GM23338 (cell line): ENCODE measurements around the gene CHSY1. TPM values are rescaled to one million over a fixed set of nuclear protein-coding genes. Genes with fewer than 3 reads are reported as not detected.

Experiments used
- ATAC-seq: fragments of 200-7000 bp; cut with Tn5 transposase; 3 replicates; pipeline ENCODE4 v1.9.1; 2020
- DNase-seq: peaks from one replicate; pipeline ENCODE4 v3.0.0-alpha.2; 2015; ENCODE audit warnings: low spot score
- H2AFZ ChIP-seq: fragments of 200-600 bp; sonication (generic); 2 replicates; pipeline ENCODE4 v1.8.0; 2016; ENCODE audit warnings: antibody characterized with exemption, mild to moderate bottlenecking, moderate library complexity
- H3F3A ChIP-seq: fragments of 200-600 bp; sonication (generic); replicated peaks from 2 replicates; pipeline ENCODE4 v1.8.0; 2017; ENCODE audit warnings: antibody characterized with exemption, mixed run types, low read depth
- H3K27ac ChIP-seq: fragments of 200-600 bp; sonication (generic); 2 replicates; pipeline ENCODE4 v1.6.1; 2016; ENCODE audit warnings: low read depth
- H3K27me3 ChIP-seq: fragments of 200-600 bp; sonication (generic); 2 replicates; pipeline ENCODE4 v1.8.0; 2016; ENCODE audit warnings: mild to moderate bottlenecking, mixed run types, moderate library complexity; ENCODE audit not compliant: insufficient read depth
- H3K36me3 ChIP-seq: fragments of 200-600 bp; sonication (generic); 2 replicates; pipeline ENCODE4 v1.8.0; 2016; ENCODE audit warnings: mild to moderate bottlenecking; ENCODE audit not compliant: insufficient read depth
- H3K4me1 ChIP-seq: fragments of 200-600 bp; sonication (generic); 2 replicates; pipeline ENCODE4 v1.8.0; 2016; ENCODE audit warnings: mild to moderate bottlenecking, moderate library complexity; ENCODE audit not compliant: insufficient read depth
- H3K4me2 ChIP-seq: fragments of 200-600 bp; sonication (generic); 2 replicates; pipeline ENCODE4 v1.7.1; 2017; ENCODE audit warnings: mixed run types
- H3K4me3 ChIP-seq: fragments of 200-600 bp; sonication (generic); 2 replicates; pipeline ENCODE4 v1.6.1; 2016; ENCODE audit warnings: mixed run types
- H3K79me2 ChIP-seq: fragments of 200-600 bp; sonication (generic); replicated peaks from 2 replicates; pipeline ENCODE4 v1.8.0; 2017; ENCODE audit warnings: mild to moderate bottlenecking; ENCODE audit not compliant: insufficient read depth
- H3K9me2 ChIP-seq: fragments of 200-600 bp; sonication (generic); 2 replicates; pipeline ENCODE4 v1.8.0; 2017; ENCODE audit not compliant: insufficient read depth
- H4K20me1 ChIP-seq: fragments of 200-600 bp; sonication (generic); replicated peaks from 2 replicates; pipeline ENCODE4 v1.8.0; 2017; ENCODE audit warnings: mild to moderate bottlenecking; ENCODE audit not compliant: insufficient read depth
- H3K27ac Mint-ChIP-seq: 2 replicates; pipeline ENCODE4 v1.8.0; 2020; ENCODE audit warnings: inconsistent platforms, mild to moderate bottlenecking, moderate library complexity, mixed read lengths
- H3K27me3 Mint-ChIP-seq: 3 replicates; pipeline ENCODE4 v1.8.0; 2022; ENCODE audit warnings: low read depth, mild to moderate bottlenecking, moderate library complexity, mixed read lengths, inconsistent platforms; ENCODE audit not compliant: insufficient read depth, poor library complexity
- H3K36me3 Mint-ChIP-seq: 3 replicates; pipeline ENCODE4 v1.8.0; 2021; ENCODE audit warnings: low read depth, mild to moderate bottlenecking, inconsistent platforms, moderate library complexity, mixed read lengths
- H3K4me1 Mint-ChIP-seq: 3 replicates; pipeline ENCODE4 v1.8.0; 2020; ENCODE audit warnings: mild to moderate bottlenecking, inconsistent platforms, mixed read lengths
- H3K4me3 Mint-ChIP-seq: 3 replicates; pipeline ENCODE4 v1.8.0; 2021; ENCODE audit warnings: moderate library complexity, mild to moderate bottlenecking, inconsistent platforms, mixed read lengths
- H3K9me3 Mint-ChIP-seq: 3 replicates; pipeline ENCODE4 v1.8.0; 2020; ENCODE audit warnings: moderate library complexity, mild to moderate bottlenecking, inconsistent platforms, mixed read lengths
- CREB1 ChIP-seq: fragments of 250-450 bp; sonication (Bioruptor Pico); IDR thresholded peaks from 2 replicates; pipeline ENCODE4 v1.5.0; 2020; ENCODE audit warnings: low read depth, mild to moderate bottlenecking, moderate library complexity
- CTCF ChIP-seq, 2 experiments: fragments of 200-600 bp in 1 of 2; sonication (generic) in 1 of 2; conservative IDR thresholded peaks; 2 replicates each; pipeline versions ENCODE4 v1.5.1 to v1.6.1; 2016 to 2017; ENCODE audit warnings: antibody characterized with exemption in 2 of 2, low read depth in 2 of 2, mild to moderate bottlenecking in 2 of 2, moderate library complexity in 1 of 2
- JUNB ChIP-seq: IDR thresholded peaks from one replicate; pipeline ENCODE4 v1.6.1; 2016; ENCODE audit warnings: antibody characterized with exemption; ENCODE audit not compliant: unreplicated experiment
- STAT1 ChIP-seq: IDR thresholded peaks from one replicate; pipeline ENCODE4 v1.6.1; 2016; ENCODE audit warnings: antibody characterized with exemption; ENCODE audit not compliant: unreplicated experiment
- ZNF331 ChIP-seq: fragments of 250-450 bp; sonication (Bioruptor Pico); IDR thresholded peaks from 2 replicates; pipeline ENCODE4 v1.5.0; 2020; ENCODE audit warnings: low read depth, mild to moderate bottlenecking, moderate library complexity
- polyA plus RNA-seq: library from polyadenylated mRNA; unstranded; fragments of >200 nt; fragmentation: Nextera tagmentation; extraction: Ambion mirVana; gene quantifications from 2 replicates; pipeline ENCODE4 v1.2.1, GENCODE V29; 2016
- total RNA-seq: library from RNA; depleted of rRNA; stranded (reverse); fragments of >200 nt; shearing (Covaris generic); gene quantifications from 2 replicates; pipeline ENCODE4 v1.2.3, GENCODE V29; 2014
- TF ChIP-seq, protein P1 (sequence below): fragments of 250-450 bp; sonication (Bioruptor Pico); IDR thresholded peaks from 2 replicates; pipeline ENCODE4 v1.5.0; 2020; ENCODE audit warnings: mild to moderate bottlenecking, moderate library complexity
- TF ChIP-seq, protein P2 (sequence below): IDR thresholded peaks from 2 replicates; pipeline ENCODE4 v1.6.1; 2016; ENCODE audit warnings: antibody characterized with exemption

The CHSY1 gene
- total and polyA plus RNA-seq, 2 experiments from 2014 or later = 9.8 to 47.7 TPM

- Histone ChIP-seq H3F3A (0 out of 2 replicates have a peak, but pooled peaks cover 4% of the 10 kb centered on the region), H3K4me3 (no peak overlapping the region), H3K9me2 (no peaks in the 10 kb centered on the region), H4K20me1 (no peaks in the 10 kb centered on the region), H3K27me3 (peaks cover 19% of the 10 kb centered on the region), H3K4me2 (no peak overlapping the region), H3K79me2 (no peaks in the 10 kb centered on the region), H2AFZ (peak overlapping the region; percentile 45; the same call in 1 of the 2 replicates), H3K36me3 (no peaks in the 10 kb centered on the region), H3K4me1 (peaks cover 19% of the 10 kb centered on the region; the same call in 1 of the 2 replicates), H3K27ac (no peak overlapping the region)
- Mint-ChIP-seq H3K27me3 (peaks cover 18% of the 10 kb centered on the region), H3K36me3 (no peaks in the 10 kb centered on the region), H3K4me1 (peaks cover 32% of the 10 kb centered on the region), H3K9me3 (peaks cover 5% of the 10 kb centered on the region; the same call in 1 of the 3 replicates), H3K4me3 (no peak overlapping the region), H3K27ac (no peak overlapping the region)
- no peak for DNase-seq
- ATAC-seq = no peak
- TF ChIP-seq, protein P1, sequence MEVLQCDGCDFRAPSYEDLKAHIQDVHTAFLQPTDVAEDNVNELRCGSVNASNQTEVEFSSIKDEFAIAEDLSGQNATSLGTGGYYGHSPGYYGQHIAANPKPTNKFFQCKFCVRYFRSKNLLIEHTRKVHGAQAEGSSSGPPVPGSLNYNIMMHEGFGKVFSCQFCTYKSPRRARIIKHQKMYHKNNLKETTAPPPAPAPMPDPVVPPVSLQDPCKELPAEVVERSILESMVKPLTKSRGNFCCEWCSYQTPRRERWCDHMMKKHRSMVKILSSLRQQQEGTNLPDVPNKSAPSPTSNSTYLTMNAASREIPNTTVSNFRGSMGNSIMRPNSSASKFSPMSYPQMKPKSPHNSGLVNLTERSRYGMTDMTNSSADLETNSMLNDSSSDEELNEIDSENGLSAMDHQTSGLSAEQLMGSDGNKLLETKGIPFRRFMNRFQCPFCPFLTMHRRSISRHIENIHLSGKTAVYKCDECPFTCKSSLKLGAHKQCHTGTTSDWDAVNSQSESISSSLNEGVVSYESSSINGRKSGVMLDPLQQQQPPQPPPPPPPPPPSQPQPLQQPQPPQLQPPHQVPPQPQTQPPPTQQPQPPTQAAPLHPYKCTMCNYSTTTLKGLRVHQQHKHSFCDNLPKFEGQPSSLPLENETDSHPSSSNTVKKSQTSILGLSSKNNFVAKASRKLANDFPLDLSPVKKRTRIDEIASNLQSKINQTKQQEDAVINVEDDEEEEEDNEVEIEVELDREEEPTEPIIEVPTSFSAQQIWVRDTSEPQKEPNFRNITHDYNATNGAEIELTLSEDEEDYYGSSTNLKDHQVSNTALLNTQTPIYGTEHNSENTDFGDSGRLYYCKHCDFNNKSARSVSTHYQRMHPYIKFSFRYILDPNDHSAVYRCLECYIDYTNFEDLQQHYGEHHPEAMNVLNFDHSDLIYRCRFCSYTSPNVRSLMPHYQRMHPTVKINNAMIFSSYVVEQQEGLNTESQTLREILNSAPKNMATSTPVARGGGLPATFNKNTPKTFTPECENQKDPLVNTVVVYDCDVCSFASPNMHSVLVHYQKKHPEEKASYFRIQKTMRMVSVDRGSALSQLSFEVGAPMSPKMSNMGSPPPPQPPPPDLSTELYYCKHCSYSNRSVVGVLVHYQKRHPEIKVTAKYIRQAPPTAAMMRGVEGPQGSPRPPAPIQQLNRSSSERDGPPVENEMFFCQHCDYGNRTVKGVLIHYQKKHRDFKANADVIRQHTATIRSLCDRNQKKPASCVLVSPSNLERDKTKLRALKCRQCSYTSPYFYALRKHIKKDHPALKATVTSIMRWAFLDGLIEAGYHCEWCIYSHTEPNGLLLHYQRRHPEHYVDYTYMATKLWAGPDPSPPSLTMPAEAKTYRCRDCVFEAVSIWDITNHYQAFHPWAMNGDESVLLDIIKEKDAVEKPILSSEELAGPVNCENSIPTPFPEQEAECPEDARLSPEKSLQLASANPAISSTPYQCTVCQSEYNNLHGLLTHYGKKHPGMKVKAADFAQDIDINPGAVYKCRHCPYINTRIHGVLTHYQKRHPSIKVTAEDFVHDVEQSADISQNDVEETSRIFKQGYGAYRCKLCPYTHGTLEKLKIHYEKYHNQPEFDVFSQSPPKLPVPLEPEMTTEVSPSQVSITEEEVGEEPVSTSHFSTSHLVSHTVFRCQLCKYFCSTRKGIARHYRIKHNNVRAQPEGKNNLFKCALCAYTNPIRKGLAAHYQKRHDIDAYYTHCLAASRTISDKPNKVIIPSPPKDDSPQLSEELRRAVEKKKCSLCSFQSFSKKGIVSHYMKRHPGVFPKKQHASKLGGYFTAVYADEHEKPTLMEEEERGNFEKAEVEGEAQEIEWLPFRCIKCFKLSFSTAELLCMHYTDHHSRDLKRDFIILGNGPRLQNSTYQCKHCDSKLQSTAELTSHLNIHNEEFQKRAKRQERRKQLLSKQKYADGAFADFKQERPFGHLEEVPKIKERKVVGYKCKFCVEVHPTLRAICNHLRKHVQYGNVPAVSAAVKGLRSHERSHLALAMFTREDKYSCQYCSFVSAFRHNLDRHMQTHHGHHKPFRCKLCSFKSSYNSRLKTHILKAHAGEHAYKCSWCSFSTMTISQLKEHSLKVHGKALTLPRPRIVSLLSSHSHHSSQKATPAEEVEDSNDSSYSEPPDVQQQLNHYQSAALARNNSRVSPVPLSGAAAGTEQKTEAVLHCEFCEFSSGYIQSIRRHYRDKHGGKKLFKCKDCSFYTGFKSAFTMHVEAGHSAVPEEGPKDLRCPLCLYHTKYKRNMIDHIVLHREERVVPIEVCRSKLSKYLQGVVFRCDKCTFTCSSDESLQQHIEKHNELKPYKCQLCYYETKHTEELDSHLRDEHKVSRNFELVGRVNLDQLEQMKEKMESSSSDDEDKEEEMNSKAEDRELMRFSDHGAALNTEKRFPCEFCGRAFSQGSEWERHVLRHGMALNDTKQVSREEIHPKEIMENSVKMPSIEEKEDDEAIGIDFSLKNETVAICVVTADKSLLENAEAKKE (CRISPR knock-in tag) = no peak
- TF ChIP-seq, protein P2, sequence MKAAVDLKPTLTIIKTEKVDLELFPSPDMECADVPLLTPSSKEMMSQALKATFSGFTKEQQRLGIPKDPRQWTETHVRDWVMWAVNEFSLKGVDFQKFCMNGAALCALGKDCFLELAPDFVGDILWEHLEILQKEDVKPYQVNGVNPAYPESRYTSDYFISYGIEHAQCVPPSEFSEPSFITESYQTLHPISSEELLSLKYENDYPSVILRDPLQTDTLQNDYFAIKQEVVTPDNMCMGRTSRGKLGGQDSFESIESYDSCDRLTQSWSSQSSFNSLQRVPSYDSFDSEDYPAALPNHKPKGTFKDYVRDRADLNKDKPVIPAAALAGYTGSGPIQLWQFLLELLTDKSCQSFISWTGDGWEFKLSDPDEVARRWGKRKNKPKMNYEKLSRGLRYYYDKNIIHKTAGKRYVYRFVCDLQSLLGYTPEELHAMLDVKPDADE = no peak
- TF ChIP-seq CTCF (conservative IDR thresholded peaks at IDR 0.05; ENCODE audit: low read depth in 2 of 2) (no peak), CREB1 (CRISPR knock-in tag) (no peak), JUNB (no peak), ZNF331 (no peak), STAT1 (no peak)
Observed at GRCh38 chr15:101127506-101128076, 124.3 kb downstream of the CHSY1 start.
